IPS-20b (cell line): Measurements from ENCODE around the gene TRIM65.
"Not testable (repeated sequence)": the region's sequence is repeated elsewhere in the genome, so short reads cannot be mapped to it uniquely, and the experiment has no call there.

Source experiments
- H3K27ac ChIP-seq: one replicate; pipeline ENCODE4 v1.5.1; 2013; ENCODE audit warnings: low read length
- H3K27me3 ChIP-seq: 2 replicates; pipeline ENCODE4 v1.6.1; 2013; ENCODE audit warnings: mild to moderate bottlenecking, low read length, inconsistent platforms; ENCODE audit not compliant: insufficient read depth
- H3K36me3 ChIP-seq: 2 replicates; pipeline ENCODE4 v1.6.1; 2013; ENCODE audit warnings: low read depth, mild to moderate bottlenecking, inconsistent platforms, low read length, moderate library complexity; ENCODE audit not compliant: insufficient read depth
- H3K4me1 ChIP-seq: 2 replicates; pipeline ENCODE4 v1.6.1; 2013; ENCODE audit warnings: mild to moderate bottlenecking, control low read depth, inconsistent platforms, low read length, moderate library complexity; ENCODE audit not compliant: insufficient read depth
- H3K4me3 ChIP-seq: 2 replicates; pipeline ENCODE4 v1.5.1; 2013; ENCODE audit warnings: mild to moderate bottlenecking, low read length, inconsistent platforms
- H3K9ac ChIP-seq: 2 replicates; pipeline ENCODE4 v1.6.1; 2013; ENCODE audit warnings: low read depth, mild to moderate bottlenecking, inconsistent platforms, low read length, moderate library complexity
- H3K9me3 ChIP-seq: 2 replicates; pipeline ENCODE4 v1.6.1; 2013; ENCODE audit warnings: mild to moderate bottlenecking, low read depth, low read length, inconsistent platforms; ENCODE audit not compliant: insufficient read depth

The TRIM65 gene

DNA sequence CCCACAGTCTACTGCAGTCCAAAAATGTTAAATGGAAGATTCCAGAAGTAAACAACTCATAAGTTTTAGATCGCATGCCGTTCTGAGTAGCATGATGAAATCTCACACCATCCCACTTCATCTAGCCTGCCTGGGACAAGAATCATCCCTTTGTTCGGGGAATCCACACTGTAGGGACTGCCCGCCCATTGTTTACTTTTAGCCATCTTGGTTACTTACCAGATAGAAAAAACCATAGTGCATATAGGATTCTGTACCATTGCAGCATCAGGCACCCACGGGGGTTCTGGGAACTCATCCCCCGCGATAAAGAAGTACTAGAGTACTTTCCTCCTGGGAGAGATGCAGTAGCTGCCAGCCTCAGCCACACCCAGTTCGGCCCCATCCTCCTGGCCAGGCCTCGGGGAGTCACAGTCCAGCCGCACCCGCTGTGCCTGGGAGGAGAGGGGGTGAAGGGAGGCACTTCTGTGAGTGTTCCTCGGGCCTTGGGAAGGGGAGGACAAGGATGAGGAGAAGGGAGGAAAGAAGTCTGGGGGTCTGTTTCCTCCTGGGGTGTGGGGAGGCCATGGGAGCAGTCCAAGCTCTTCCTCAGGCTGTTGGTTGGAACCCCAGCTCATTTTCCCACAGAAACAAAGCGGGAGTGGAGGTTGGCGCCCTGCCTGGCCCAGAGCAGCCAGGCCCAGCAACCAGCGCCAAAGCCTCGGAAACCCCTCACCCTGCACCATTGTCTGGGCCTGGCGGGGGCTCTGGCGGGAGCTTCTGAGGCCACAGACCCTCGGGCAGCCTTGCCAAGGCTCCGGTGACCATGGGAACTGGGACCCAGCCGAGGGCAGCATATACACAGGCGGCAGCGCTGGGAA is 27.2 kb downstream of the TRIM65 start:
- H3K9me3 ChIP-seq = no peaks in the 10 kb centered on the region
- H3K4me1 ChIP-seq = 0 out of 2 replicates have a peak, but pooled peaks cover 3% of the 10 kb centered on the region
- no peak overlapping the region for H3K27ac ChIP-seq
- H3K9ac ChIP-seq = no peak overlapping the region
- no peak overlapping the region for H3K4me3 ChIP-seq
- no peaks in the 10 kb centered on the region for H3K36me3 ChIP-seq
- H3K27me3 ChIP-seq = no peaks in the 10 kb centered on the region

DNA sequence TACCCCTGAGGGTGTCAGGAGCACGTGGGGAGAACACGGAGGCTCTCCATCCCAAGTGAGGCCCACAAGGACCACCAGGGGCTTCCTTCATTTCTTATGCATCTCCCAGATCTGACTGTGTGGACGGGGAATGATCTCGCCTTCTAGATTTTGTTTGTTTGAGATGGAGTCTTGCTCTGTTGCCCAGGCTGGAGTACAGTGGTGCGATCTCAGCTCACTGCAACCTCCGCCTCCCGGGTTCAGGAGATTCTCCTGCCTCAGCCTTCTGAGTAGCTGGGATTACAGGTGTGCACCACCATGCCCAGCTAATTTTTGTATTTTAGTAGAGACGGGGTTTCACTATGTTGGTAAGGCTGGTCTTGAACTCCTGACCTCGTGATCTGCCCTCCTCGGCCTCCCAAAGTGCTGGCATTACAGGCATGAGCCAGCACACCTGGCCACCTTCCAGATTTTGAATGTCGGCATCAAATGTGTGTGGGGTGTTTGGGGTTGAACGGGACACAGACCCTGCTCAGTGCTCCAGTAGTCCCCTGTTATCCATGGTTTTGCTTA is 27.9 kb downstream of the TRIM65 start:
- H3K36me3 ChIP-seq, H3K27ac ChIP-seq, H3K4me1 ChIP-seq, H3K27me3 ChIP-seq, H3K4me3 ChIP-seq, H3K9ac ChIP-seq, H3K9me3 ChIP-seq: not testable (repeated sequence)

DNA sequence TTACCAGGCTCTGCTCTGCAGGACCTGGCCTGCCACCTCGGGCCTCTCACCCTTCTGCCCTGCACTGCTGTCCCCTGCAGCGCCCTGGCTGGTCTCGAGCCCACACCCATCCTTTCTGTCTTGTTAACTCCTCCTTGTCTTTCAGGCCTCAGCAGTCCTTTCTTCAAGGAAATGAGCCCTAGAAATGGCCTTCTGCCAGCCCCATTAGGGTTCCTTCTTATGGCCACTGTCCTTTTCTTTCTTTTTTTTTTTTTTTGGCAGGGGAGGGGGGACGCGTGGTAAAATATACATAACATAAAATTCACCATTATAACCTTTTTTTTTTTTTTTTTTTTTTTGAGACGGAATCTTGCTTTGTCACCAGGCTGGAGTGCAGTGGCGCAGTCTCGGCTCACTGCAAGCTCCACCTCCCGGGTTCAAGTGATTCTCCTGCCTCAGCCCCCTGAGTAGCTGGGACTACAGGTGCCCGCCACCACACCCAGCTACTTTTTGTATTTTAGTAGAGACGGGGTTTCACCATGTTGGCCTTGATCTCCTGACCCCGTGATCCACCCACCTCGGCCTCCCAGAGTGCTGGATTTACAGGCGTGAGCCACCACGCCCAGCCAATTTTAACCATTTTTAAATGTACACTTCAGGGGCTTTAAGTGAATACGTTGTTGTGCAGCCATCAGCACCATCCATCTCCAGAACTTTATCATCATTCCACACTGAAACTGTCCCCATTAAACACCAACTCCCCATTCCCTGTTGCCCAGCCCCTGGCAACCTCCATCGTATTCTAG is 31.2 kb downstream of the TRIM65 start:
- H3K4me3 ChIP-seq, H3K9ac ChIP-seq, H3K27ac ChIP-seq, H3K36me3 ChIP-seq, H3K4me1 ChIP-seq, H3K9me3 ChIP-seq, H3K27me3 ChIP-seq: not testable (repeated sequence)

DNA sequence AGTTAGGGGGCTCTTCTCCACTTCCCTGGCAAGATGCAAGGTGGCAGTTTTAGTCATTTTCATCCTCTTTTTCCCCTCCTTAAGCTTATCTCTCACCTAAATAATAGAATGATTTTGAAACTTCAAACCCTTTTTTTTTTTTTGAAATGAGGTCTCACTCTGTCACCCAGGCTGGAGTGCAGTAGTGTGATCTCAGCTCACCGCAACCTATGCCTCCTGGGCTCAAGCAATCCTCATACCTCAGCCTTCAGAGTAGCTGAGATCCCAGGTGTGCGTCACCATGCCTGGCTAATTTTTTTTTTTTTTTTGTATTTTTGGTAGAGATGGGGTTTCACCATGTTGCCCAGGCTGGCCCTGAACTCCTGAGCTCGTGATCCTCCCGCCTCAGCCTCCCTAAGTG is 31.9 kb downstream of the TRIM65 start:
- not testable (repeated sequence) for H3K27ac ChIP-seq, H3K4me3 ChIP-seq

DNA sequence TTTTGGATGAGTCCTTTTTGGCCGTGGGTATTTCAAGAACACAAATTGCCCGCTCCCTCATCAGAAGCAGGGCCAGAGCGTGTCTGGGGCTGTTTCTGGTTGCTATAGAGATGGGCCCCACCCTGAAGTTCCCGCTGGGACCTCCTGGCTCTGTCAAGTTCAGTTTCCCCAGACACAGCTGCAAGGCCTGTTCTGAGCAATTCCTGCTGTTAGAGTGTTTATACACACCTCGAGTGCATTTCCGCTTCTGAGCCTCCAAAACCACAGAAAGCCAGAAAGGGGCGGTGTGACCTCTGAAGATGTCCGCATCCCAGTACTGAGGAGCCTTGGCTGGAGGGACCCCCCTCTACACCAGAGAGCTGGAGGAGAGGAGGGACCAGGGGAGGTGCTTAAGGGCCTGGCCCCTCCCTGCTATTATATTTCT is 32.3 kb downstream of the TRIM65 start:
- Histone ChIP-seq H3K4me1 (no peaks in the 10 kb centered on the region), H3K9ac (no peak overlapping the region), H3K9me3 (no peaks in the 10 kb centered on the region), H3K4me3 (no peak overlapping the region), H3K36me3 (no peaks in the 10 kb centered on the region), H3K27me3 (no peaks in the 10 kb centered on the region), H3K27ac (no peak overlapping the region)

More for the DNA sequence above, 31.9 kb downstream of the TRIM65 start:
- H3K9ac ChIP-seq, H3K4me1 ChIP-seq, H3K27me3 ChIP-seq, H3K36me3 ChIP-seq, H3K9me3 ChIP-seq: not testable (repeated sequence)

DNA sequence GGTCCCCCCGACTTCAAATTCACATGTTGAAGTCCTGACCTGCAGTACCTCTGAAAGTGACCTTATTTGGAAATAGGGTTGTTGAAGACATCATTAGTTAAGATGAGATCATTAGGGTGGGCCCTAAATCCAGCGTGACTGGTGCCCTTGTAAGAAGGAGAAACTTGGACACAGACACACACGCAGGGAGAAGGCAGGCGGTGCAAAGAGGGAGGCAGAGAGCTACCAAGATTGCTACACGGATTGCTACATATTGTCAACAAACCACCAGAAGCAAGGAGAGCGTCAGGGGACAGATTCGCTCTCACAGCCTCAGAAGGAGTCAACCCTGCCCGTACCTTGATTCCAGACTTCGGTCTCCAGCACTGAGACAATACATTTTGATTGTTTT is 34.8 kb downstream of the TRIM65 start:
- Histone ChIP-seq H3K4me1 (no peaks in the 10 kb centered on the region), H3K27me3 (no peaks in the 10 kb centered on the region), H3K9me3 (no peaks in the 10 kb centered on the region), H3K27ac (no peak overlapping the region), H3K4me3 (no peak overlapping the region), H3K36me3 (no peaks in the 10 kb centered on the region), H3K9ac (no peak overlapping the region)

DNA sequence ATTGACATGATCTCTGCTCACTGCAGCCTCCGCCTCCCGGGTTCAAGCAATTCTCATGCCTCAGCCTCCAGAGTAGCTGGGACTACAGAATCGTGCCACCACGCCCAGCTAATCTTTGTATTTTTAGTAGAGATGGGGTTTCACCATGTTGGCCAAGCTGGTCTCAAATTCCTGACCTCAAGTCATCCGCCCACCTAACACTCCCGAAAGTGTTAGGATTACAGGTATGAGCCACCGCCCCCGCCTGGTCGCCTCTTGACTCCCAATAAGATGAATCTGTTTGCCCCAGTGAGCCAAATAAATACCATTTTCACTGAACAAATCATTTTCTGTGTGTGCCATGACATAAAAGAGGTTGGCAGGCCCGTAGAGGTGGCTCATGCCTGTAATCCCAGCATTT is 37.4 kb downstream of the TRIM65 start:
- not testable (repeated sequence) for H3K27ac ChIP-seq, H3K4me3 ChIP-seq, H3K36me3 ChIP-seq, H3K4me1 ChIP-seq, H3K9me3 ChIP-seq, H3K9ac ChIP-seq, H3K27me3 ChIP-seq

DNA sequence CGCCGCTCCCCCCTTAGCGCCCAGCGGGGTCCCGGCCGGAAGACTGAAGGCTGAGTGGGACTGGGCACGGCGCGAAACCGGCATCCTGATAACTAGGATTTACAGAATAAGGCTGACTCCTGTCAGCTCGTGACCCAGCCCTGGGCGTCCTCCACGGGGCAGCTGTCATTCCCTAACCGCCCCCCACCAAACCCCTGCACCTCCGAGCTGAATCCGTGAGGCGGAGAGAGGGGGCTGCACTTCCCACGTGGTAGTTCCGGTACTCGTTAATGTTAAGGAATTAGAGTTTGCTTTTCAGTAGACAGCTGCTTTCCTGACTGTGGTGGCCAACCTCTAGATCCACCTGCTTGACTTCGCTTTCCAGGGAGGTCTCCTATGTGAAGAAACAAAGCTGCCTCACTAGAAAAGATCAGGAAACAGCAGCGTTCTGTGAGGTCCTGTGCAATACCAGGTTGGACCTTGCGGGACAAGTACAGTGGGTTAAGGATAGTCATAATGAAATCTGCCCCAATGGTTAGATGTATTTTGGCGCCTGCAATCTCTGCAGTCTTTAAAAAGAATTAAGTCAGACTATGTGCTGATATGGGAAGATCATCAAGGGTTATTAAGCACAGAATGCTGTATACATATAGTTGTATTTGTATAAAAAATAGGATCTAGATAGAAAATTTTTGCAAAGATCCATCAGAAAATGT is 40.5 kb downstream of the TRIM65 start:
- H3K9ac ChIP-seq = peak overlapping the region; percentile 86; the same call in 1 of the 2 replicates
- H3K9me3 ChIP-seq = no peaks in the 10 kb centered on the region
- H3K27ac ChIP-seq = peak overlapping the region; percentile 67
- peak overlapping the region; percentile 88 for H3K4me3 ChIP-seq
- H3K4me1 ChIP-seq = peaks cover 8% of the 10 kb centered on the region; the same call in 1 of the 2 replicates
- H3K27me3 ChIP-seq = no peaks in the 10 kb centered on the region
- H3K36me3 ChIP-seq = peaks cover 4% of the 10 kb centered on the region

DNA sequence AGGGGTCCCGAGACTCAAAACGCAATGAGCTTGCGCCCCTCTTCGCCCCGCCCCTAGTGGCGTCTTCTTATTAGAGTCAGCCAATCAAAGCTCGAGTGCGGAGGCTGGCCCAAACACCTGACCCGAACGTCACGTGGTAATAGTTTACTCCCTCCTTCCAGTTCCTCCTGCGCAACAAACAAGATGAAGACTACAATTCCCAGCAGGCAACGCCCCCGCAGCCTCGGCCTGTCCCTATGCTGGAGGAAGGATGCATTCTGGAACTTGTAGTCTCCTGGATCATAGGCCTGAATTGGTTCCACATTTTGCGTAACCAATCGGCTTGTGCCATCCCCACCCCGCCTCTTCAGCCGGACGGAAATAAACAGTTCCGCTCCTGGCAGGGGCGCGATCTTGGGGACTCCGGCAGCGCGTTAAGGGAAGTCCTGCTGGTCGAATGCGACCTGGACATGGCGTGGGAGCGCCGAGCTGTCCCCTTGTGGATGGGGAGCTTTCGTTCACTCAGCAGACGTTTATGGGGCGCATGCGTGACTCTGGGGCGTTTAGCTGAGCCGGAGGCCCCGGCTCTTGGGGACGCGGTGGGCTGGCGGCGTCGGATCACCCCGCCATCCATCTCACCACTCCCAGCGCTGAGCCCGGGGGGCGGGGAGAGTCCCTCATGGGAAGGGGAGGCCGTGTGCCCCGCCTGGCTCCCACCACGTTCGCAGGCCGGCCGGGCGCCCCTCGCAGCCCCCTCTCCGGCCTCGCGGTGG is 41.3 kb downstream of the TRIM65 start, which contains the start of gene WBP2:
WBP2 (minus strand) TSS at position 26 of the 752 bp plus-strand sequence. CDS start 38 bp downstream, outside the sequence.
- no peaks in the 10 kb centered on the region for H3K27me3 ChIP-seq
- H3K4me1 ChIP-seq = peaks cover 8% of the 10 kb centered on the region; the same call in 1 of the 2 replicates
- peak within 1 kb of the TSS; percentile 67 for H3K27ac ChIP-seq
- no peaks in the 10 kb centered on the region for H3K9me3 ChIP-seq
- H3K4me3 ChIP-seq = peak within 1 kb of the TSS; percentile 88
- peaks cover 11% of the 10 kb centered on the region for H3K36me3 ChIP-seq
- peak within 1 kb of the TSS; percentile 86; the same call in 1 of the 2 replicates for H3K9ac ChIP-seq

DNA sequence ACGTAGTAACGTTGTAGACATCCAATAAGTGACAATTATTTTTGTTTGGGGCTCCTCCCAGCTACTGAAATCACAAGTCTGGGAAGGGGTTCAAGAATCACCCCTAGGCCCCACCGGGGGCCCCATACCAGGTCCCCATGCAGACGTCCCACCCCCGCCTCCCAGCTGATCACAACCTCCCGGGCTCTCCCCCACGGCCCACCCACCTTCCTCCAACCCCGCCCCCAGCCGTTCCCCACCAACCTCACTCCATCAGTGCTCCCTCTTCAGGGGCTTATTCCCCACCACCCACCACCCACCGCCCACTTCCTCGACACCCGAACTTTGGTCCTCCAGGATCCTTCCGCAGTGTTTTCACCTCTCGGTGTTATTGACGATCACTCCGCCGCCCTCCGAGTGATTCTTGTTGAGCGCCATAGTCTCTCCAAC is 41.9 kb downstream of the TRIM65 start:
- Histone ChIP-seq H3K9me3 (no peaks in the 10 kb centered on the region), H3K9ac (peak overlapping the region; percentile 64; the same call in 1 of the 2 replicates), H3K4me3 (peak overlapping the region; percentile 88), H3K27me3 (no peaks in the 10 kb centered on the region), H3K36me3 (peaks cover 14% of the 10 kb centered on the region), H3K27ac (no peak overlapping the region), H3K4me1 (peaks cover 8% of the 10 kb centered on the region; the same call in 1 of the 2 replicates)
